Gastrocnemius medialis (tissue), 4 donors: ENCODE measurements around the gene INPP5A. TPM values are rescaled to one million over a fixed set of nuclear protein-coding genes. Genes with fewer than 3 reads are reported as not detected.

ENCODE experiments used
- ATAC-seq, 2 donors: fragments of 150-250 bp; one replicate each; pipeline ENCODE4 v1.9.1; 2016
- DNase-seq, 2 donors: peaks; one replicate each; pipeline ENCODE4 v3.0.0-alpha.2; 2019
- H3K27ac ChIP-seq, 4 donors: fragments of 200-600 bp; sonication (generic); 1 replicate in 1 of 4; 2 replicates in 3 of 4; pipeline ENCODE4 v1.5.1; 2016 to 2018; ENCODE audit warnings: mild to moderate bottlenecking in 2 of 4, moderate library complexity in 1 of 4
- H3K27me3 ChIP-seq, 3 donors: fragments of 200-600 bp; sonication (generic) in 2 of 3; 1 replicate in 1 of 3; 2 replicates in 2 of 3; pipeline versions ENCODE4 v1.5.1 to v1.6.0; 2016 to 2019; ENCODE audit warnings: mild to moderate bottlenecking in 1 of 3, moderate library complexity in 1 of 3
- H3K36me3 ChIP-seq, 2 donors: fragments of 200-600 bp; sonication (generic) in 1 of 2; one replicate each; pipeline ENCODE4 v1.5.1; 2017 to 2018
- H3K4me1 ChIP-seq, 2 donors: fragments of 200-600 bp; sonication (generic) in 1 of 2; one replicate each; pipeline ENCODE4 v1.5.1; 2016 to 2017; ENCODE audit warnings: mild to moderate bottlenecking in 2 of 2
- H3K4me3 ChIP-seq, 4 donors: fragments of 200-600 bp; sonication (generic) in 3 of 4; 1 replicate in 1 of 4; 2 replicates in 3 of 4; pipeline ENCODE4 v1.5.1; 2016 to 2019; ENCODE audit warnings: mild to moderate bottlenecking in 2 of 4
- H3K9me3 ChIP-seq, 3 donors: fragments of 200-600 bp; sonication (generic) in 2 of 3; 1 replicate in 1 of 3; 2 replicates in 2 of 3; pipeline ENCODE4 v1.5.1; 2016 to 2019
- POLR2A ChIP-seq, 2 donors: fragments of 450-650 bp; IDR thresholded peaks; one replicate each; pipeline ENCODE4 v1.6.1; 2017; ENCODE audit warnings: antibody characterized with exemption in 2 of 2, mild to moderate bottlenecking in 2 of 2, moderate library complexity in 2 of 2
- in situ Hi-C, 4 donors: fragments of 200-750 bp; cut with MboI; loops; one replicate each; pipeline versions ENCODE4 v1.15.0 to v1.8.0; 2017; ENCODE audit warnings: low sequenced_read_pairs in 4 of 4
- intact Hi-C: fragments of 100-400 bp; cut with DNase I; formaldehyde crosslinking; loops from one replicate; pipeline ENCODE4 v1.15.1; 2023; ENCODE audit warnings: low total_unique reads
- total RNA-seq, 4 donors: library from RNA; depleted of rRNA; stranded (reverse); fragments of >200 nt; gene quantifications; one replicate each; pipeline versions ENCODE4 v1.1.0 to v1.2.3, GENCODE V29; 2016
- TF ChIP-seq, protein P1 (sequence below), 5 experiments: fragments of 450-650 bp in 3 of 5; fragments of 200-600 bp in 2 of 5; sonication (generic) in 2 of 5; IDR thresholded peaks in 4 of 5; conservative IDR thresholded peaks in 1 of 5; 1 replicate in 4 of 5; 2 replicates in 1 of 5; pipeline ENCODE4 v1.5.1; 2016 to 2019; ENCODE audit warnings: antibody characterized with exemption in 5 of 5, mild to moderate bottlenecking in 3 of 5, moderate library complexity in 3 of 5

Gene INPP5A
- total RNA-seq, 4 donors from 2014 or later, result 74.9 to 107 (median 92.4) TPM

DNA sequence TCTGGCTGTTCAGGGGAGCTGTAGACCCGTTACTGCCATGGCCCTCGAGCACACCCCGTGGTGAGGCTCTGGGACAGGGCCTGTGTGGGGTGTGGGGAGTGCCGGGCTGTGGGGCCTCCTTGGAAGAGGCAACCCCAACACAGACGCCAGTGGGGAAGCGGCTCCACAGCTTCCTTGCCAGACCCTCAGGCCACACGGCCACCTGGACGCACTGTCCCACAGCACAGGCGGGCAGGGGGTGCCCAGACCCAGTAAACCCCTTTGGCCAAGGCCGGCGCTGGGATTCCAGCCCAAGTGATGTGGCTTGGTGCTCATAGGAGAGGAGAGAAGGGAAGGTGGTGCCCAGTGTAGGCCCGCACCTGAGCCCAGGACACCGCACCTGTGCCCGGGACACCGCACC lies 261.3 kb downstream of the INPP5A start:
- in situ Hi-C loops, result no loop called here
- Histone ChIP-seq H3K9me3 (no peaks in the 10 kb centered on the region), H3K27ac (no peak overlapping the region), H3K36me3 (no peaks in the 10 kb centered on the region), H3K4me3 (no peak overlapping the region), H3K4me1 (no peaks in the 10 kb centered on the region), H3K27me3 (peaks cover 0 to 13% (median 6%) of the 10 kb centered on the region in 3 donors)
- DNase-seq, result no peak
- TF ChIP-seq, protein P1, sequence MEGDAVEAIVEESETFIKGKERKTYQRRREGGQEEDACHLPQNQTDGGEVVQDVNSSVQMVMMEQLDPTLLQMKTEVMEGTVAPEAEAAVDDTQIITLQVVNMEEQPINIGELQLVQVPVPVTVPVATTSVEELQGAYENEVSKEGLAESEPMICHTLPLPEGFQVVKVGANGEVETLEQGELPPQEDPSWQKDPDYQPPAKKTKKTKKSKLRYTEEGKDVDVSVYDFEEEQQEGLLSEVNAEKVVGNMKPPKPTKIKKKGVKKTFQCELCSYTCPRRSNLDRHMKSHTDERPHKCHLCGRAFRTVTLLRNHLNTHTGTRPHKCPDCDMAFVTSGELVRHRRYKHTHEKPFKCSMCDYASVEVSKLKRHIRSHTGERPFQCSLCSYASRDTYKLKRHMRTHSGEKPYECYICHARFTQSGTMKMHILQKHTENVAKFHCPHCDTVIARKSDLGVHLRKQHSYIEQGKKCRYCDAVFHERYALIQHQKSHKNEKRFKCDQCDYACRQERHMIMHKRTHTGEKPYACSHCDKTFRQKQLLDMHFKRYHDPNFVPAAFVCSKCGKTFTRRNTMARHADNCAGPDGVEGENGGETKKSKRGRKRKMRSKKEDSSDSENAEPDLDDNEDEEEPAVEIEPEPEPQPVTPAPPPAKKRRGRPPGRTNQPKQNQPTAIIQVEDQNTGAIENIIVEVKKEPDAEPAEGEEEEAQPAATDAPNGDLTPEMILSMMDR (IDR thresholded peaks at IDR 0.05 in 4 of 5, conservative IDR thresholded peaks at IDR 0.05 in 1 of 5), result no peak
- no peak for TF ChIP-seq POLR2A (IDR thresholded peaks at IDR 0.05)
- intact Hi-C loops, result no loop called here
- no peak for ATAC-seq

DNA sequence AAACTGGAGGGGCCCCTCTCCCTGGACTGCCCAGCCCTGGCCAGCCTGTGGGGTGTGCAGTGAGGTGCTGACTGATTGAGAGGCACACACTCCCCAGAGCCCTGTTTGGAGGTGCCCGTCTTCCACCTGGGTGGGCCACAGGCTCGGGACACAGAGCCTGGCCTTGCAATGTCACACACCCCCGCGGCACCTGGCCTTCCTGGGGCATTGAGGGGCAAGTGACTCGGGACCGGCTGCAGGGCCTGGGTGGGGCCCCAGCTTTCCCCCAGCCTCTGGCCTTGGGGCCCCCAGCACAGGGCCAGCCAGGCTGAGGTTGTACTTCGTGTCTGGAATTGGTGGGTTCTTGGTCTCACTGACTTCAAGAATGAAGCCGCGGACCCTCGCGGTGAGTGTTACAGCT lies 262.3 kb downstream of the INPP5A start:
- intact Hi-C loops, result no loop called here

DNA sequence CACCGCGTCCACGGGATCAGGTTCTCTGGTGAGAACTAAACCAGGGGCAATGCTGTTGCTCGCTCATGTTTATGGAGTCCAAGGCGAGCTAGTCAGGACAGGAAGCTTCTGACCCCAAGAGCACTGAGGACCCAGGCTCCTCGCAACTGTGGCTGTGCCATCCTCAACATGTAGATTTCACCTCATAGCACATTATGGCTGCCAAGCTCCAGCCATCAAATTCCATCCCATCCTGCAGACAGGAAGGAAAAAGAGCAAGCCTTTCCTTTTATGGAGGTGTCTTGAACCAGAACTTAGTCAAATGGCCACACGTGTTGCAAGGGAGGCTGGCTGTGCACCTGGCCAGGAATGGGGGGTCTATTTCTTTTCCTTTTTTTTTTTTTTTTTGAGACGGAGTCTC lies 264.5 kb downstream of the INPP5A start:
- ATAC-seq (no peak), DNase-seq (no peak)
- in situ Hi-C loops (no loop called here), intact Hi-C loops (no loop called here)
- H3K27me3 ChIP-seq, result peaks cover 0 to 3% (median 0%) of the 10 kb centered on the region in 3 donors
- TF ChIP-seq, protein P1 (IDR thresholded peaks at IDR 0.05 in 4 of 5, conservative IDR thresholded peaks at IDR 0.05 in 1 of 5), result no peak
- no peak for TF ChIP-seq POLR2A (IDR thresholded peaks at IDR 0.05)
- no peak overlapping the region for H3K27ac ChIP-seq
- no peaks in the 10 kb centered on the region for H3K36me3 ChIP-seq
- H3K4me1 ChIP-seq, result no peaks in the 10 kb centered on the region
- no peak overlapping the region for H3K4me3 ChIP-seq
- H3K9me3 ChIP-seq, result no peaks in the 10 kb centered on the region

More for the DNA sequence above, 262.3 kb downstream of the INPP5A start:
- DNase-seq (no peak), ATAC-seq (no peak)
- TF ChIP-seq POLR2A (IDR thresholded peaks at IDR 0.05), result no peak
- TF ChIP-seq, protein P1 (IDR thresholded peaks at IDR 0.05 in 4 of 5, conservative IDR thresholded peaks at IDR 0.05 in 1 of 5), result no peak
- Histone ChIP-seq H3K36me3 (no peaks in the 10 kb centered on the region), H3K27ac (no peak overlapping the region), H3K27me3 (peaks cover 0 to 3% (median 3%) of the 10 kb centered on the region in 3 donors), H3K4me3 (no peak overlapping the region), H3K9me3 (no peaks in the 10 kb centered on the region), H3K4me1 (no peaks in the 10 kb centered on the region)
- in situ Hi-C loops, result no loop called here

DNA sequence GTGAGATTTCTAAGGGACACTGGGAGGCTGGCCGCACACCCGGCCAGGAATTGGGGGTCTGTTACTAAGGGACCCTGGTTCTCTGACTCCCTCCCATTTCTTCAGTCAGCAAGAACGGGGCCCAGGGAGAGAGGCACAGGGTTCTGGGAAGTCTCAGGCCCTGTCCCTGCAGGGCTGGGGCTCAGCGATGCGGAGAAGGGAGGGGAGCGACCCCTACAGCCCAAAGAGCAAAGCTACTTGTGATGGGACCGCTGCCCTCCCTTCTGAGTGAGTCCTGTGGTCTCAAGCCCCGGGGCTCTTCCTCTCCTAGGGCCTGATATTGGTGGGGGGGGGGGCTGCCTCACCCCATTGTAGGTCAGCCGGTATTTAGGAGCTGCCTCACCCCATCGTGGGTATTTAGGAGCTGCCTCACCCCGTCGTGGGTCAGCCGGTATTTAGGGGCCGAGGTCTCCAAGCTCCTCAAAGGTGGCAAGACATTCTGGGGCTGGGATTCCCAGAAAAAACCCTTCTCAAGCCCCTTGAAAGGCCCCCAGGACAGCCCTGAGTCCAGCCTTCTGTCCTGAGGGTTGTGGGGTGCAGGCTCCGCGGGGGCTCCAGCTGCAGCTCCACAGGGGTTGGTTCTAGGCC lies 265.2 kb downstream of the INPP5A start:
- DNase-seq (no peak), ATAC-seq (no peak)
- H3K36me3 ChIP-seq, result no peaks in the 10 kb centered on the region
- H3K9me3 ChIP-seq, result no peaks in the 10 kb centered on the region
- peaks cover 0 to 3% (median 0%) of the 10 kb centered on the region in 3 donors for H3K27me3 ChIP-seq
- H3K4me3 ChIP-seq, result no peak overlapping the region
- no peak overlapping the region for H3K27ac ChIP-seq
- intact Hi-C loops, result no loop called here
- no peak for TF ChIP-seq POLR2A (IDR thresholded peaks at IDR 0.05)
- TF ChIP-seq, protein P1 (IDR thresholded peaks at IDR 0.05 in 4 of 5, conservative IDR thresholded peaks at IDR 0.05 in 1 of 5), result no peak
- no peaks in the 10 kb centered on the region for H3K4me1 ChIP-seq
- in situ Hi-C loops, result no loop called here
